ENCODE results near the gene TP53INP2. TPM values are rescaled to one million over a fixed set of nuclear protein-coding genes. Genes with fewer than 3 reads are reported as not detected.

TP53INP2 gene
- total and polyA plus RNA-seq, 2 of the 13 experiments (the other 11 are each of a cell fraction or from before 2014, with no cell fraction given), result 5.2 to 18.8 TPM

DNA sequence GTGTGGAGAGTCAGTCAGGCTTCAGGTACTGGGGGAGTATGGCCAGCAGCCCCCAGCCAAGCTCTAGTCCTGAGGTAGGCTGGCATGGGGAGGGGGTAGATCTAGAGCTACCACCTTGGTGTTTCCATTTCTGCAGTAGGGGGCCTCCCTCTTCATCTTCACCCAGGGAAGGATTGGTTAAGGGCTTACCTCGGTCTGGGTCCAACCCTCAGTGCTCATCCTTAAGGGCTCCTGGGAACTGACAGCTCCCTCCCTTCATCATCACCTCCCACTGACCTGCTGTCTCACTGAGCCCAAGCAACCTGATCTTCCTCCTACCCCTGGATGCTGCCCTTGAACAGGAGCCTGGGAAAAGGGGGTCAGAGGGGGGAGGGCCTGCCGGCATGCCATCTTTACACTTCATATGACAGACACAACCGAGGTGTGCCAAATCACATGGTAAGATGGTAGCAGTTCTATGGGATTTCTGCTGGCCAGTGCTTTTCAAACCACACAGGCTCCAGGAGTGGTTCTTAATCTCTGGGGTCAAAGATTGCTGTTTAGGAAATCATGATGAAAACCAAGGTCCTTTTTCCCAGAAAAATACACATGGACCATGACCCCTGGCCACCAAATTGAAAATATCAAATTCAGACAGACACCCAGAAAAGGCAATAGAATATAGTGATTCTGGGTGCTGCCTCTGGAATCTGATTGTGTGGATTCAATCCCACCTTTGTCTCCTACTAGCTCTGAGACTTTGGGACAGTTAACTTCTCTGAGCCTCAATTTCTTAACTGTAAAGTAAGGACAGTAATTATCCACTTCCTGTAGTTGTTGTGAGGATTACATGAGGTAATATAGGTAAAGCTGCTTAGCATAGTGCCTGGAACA lies 3.0 kb downstream of the TP53INP2 start (continued):
- TF ChIP-seq ZFP36L2 (CRISPR knock-in tag; IDR thresholded peaks at IDR 0.05) (no peak), TBX2 (CRISPR knock-in tag; IDR thresholded peaks at IDR 0.05; ENCODE audit: borderline replicate concordance) (no peak; the same call in none of the 2 replicates), PPARG (CRISPR knock-in tag; conservative IDR thresholded peaks at IDR 0.05) (peak; percentile 8; the same call in 1 of the 2 replicates), NONO (IDR thresholded peaks at IDR 0.05) (no peak), NONO (CRISPR knock-in tag; conservative IDR thresholded peaks at IDR 0.05) (peak; percentile 57), MTA3 (CRISPR knock-in tag; IDR thresholded peaks at IDR 0.05) (no peak), TARDBP (CRISPR knock-in tag; IDR thresholded peaks at IDR 0.05) (peak; percentile 79; the same call in 1 of the 2 replicates), POLR2AphosphoS2 (IDR thresholded peaks at IDR 0.05; ENCODE audit: low read depth, low read length) (peak; percentile 57), RNF2 (conservative IDR thresholded peaks at IDR 0.05; ENCODE audit: low read depth) (no peak), ZNF776 (CRISPR knock-in tag; IDR thresholded peaks at IDR 0.05) (no peak), ISX (CRISPR knock-in tag; conservative IDR thresholded peaks at IDR 0.05) (no peak), ZNF781 (CRISPR knock-in tag; IDR thresholded peaks at IDR 0.05; ENCODE audit: borderline replicate concordance, not compliant biosample characterization) (peak; percentile 79), KLF12 (CRISPR knock-in tag; IDR thresholded peaks at IDR 0.05; ENCODE audit: borderline replicate concordance) (peak; percentile 72; the same call in 1 of the 2 replicates), ZNF615 (CRISPR knock-in tag; IDR thresholded peaks at IDR 0.05; ENCODE audit: borderline replicate concordance) (no peak), ZNF891 (CRISPR knock-in tag; IDR thresholded peaks at IDR 0.05) (no peak; the same call in 1 of the 2 replicates), ZMYM2 (CRISPR knock-in tag; IDR thresholded peaks at IDR 0.05) (peak; percentile 81), FOXA1 (IDR thresholded peaks at IDR 0.05) (no peak), FOXA1 (CRISPR knock-in tag; IDR thresholded peaks at IDR 0.05) (peak; percentile 74), KLF15 (CRISPR knock-in tag; IDR thresholded peaks at IDR 0.05; ENCODE audit: borderline replicate concordance) (no peak)
- TF ChIP-seq, protein P1, sequence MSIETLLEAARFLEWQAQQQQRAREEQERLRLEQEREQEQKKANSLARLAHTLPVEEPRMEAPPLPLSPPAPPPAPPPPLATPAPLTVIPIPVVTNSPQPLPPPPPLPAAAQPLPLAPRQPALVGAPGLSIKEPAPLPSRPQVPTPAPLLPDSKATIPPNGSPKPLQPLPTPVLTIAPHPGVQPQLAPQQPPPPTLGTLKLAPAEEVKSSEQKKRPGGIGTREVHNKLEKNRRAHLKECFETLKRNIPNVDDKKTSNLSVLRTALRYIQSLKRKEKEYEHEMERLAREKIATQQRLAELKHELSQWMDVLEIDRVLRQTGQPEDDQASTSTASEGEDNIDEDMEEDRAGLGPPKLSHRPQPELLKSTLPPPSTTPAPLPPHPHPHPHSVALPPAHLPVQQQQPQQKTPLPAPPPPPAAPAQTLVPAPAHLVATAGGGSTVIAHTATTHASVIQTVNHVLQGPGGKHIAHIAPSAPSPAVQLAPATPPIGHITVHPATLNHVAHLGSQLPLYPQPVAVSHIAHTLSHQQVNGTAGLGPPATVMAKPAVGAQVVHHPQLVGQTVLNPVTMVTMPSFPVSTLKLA (IDR thresholded peaks at IDR 0.05), result 0 out of 2 replicates have a peak, but pooled peaks have one; percentile 22
- TF ChIP-seq, protein P2, sequence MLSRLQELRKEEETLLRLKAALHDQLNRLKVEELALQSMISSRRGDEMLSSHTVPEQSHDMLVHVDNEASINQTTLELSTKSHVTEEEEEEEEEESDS (CRISPR knock-in tag; IDR thresholded peaks at IDR 0.05; ENCODE audit: borderline replicate concordance), result 0 out of 2 replicates have a peak, but pooled peaks have one; percentile 40
- TF ChIP-seq, protein P3, sequence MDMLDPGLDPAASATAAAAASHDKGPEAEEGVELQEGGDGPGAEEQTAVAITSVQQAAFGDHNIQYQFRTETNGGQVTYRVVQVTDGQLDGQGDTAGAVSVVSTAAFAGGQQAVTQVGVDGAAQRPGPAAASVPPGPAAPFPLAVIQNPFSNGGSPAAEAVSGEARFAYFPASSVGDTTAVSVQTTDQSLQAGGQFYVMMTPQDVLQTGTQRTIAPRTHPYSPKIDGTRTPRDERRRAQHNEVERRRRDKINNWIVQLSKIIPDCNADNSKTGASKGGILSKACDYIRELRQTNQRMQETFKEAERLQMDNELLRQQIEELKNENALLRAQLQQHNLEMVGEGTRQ (IDR thresholded peaks at IDR 0.05; ENCODE audit: low read depth, low read length), result no peak
- TF ChIP-seq, protein P3 (CRISPR knock-in tag; IDR thresholded peaks at IDR 0.05; ENCODE audit: borderline replicate concordance), result 0 out of 2 replicates have a peak, but pooled peaks have one; percentile 27
- TF ChIP-seq, protein P4, sequence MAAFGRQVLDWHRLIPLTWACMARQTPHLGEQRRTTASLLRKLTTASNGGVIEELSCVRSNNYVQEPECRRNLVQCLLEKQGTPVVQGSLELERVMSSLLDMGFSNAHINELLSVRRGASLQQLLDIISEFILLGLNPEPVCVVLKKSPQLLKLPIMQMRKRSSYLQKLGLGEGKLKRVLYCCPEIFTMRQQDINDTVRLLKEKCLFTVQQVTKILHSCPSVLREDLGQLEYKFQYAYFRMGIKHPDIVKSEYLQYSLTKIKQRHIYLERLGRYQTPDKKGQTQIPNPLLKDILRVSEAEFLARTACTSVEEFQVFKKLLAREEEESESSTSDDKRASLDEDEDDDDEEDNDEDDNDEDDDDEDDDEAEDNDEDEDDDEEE (CRISPR knock-in tag; IDR thresholded peaks at IDR 0.05), result peak; percentile 96
